Measurements from ENCODE around the gene ATXN7.

The ATXN7 gene

GRCh38 chr3:63940389-63940757, 76.7 kb downstream of the ATXN7 start:
- Histone ChIP-seq H4K20me1 (ENCODE audit: insufficient read depth, low read length) (peaks cover 23% of the 10 kb centered on the region), H2AFZ (ENCODE audit: low read length) (no peak overlapping the region), H3K9me2 (replicated peaks; ENCODE audit: insufficient read depth, low read length) (no peaks in the 10 kb centered on the region), H3K27me3 (replicated peaks; ENCODE audit: insufficient read depth, low read length) (no peaks in the 10 kb centered on the region), H3F3A (ENCODE audit: insufficient read depth, low read length) (peaks cover 13% of the 10 kb centered on the region), H3K9ac (ENCODE audit: low read length) (no peak overlapping the region), H3K9me3 (replicated peaks; ENCODE audit: insufficient read depth, low read length) (no peaks in the 10 kb centered on the region), H3K4me1 (ENCODE audit: low read length) (peaks cover 23% of the 10 kb centered on the region), H3K4me2 (ENCODE audit: low read depth, low read length) (no peak overlapping the region), H3K36me3 (replicated peaks; ENCODE audit: insufficient read depth, low read length) (no peaks in the 10 kb centered on the region), H3K79me2 (ENCODE audit: low read length) (peaks cover 69% of the 10 kb centered on the region), H3K27ac (ENCODE audit: low read length) (no peak overlapping the region), H3K4me3 (ENCODE audit: low read length) (no peak overlapping the region)
- DNase-seq, result no peak
- TF ChIP-seq CTCF (IDR thresholded peaks at IDR 0.05; ENCODE audit: low read length) (no peak), EZH2 (optimal IDR thresholded peaks at IDR 0.05; ENCODE audit: low read depth, low read length) (no peak), EZH2phosphoT487 (IDR thresholded peaks at IDR 0.05; ENCODE audit: low read length) (no peak)

GRCh38 chr3:63942528-63942927, 78.9 kb downstream of the ATXN7 start:
- H3K79me2 ChIP-seq (ENCODE audit: low read length), result peaks cover 62% of the 10 kb centered on the region
- peaks cover 11% of the 10 kb centered on the region for H3F3A ChIP-seq (ENCODE audit: insufficient read depth, low read length)
- DNase-seq, result no peak
- H3K9ac ChIP-seq (ENCODE audit: low read length), result no peak overlapping the region
- no peak for TF ChIP-seq EZH2 (optimal IDR thresholded peaks at IDR 0.05; ENCODE audit: low read depth, low read length)
- no peak for TF ChIP-seq EZH2phosphoT487 (IDR thresholded peaks at IDR 0.05; ENCODE audit: low read length)
- no peak for TF ChIP-seq CTCF (IDR thresholded peaks at IDR 0.05; ENCODE audit: low read length)
- no peak overlapping the region for H3K4me3 ChIP-seq (ENCODE audit: low read length)
- H3K27me3 ChIP-seq (replicated peaks; ENCODE audit: insufficient read depth, low read length), result no peaks in the 10 kb centered on the region
- peaks cover 14% of the 10 kb centered on the region for H3K4me1 ChIP-seq (ENCODE audit: low read length)
- H3K9me3 ChIP-seq (replicated peaks; ENCODE audit: insufficient read depth, low read length), result no peaks in the 10 kb centered on the region
- H4K20me1 ChIP-seq (ENCODE audit: insufficient read depth, low read length), result peaks cover 15% of the 10 kb centered on the region
- H3K36me3 ChIP-seq (replicated peaks; ENCODE audit: insufficient read depth, low read length), result no peaks in the 10 kb centered on the region
- no peak overlapping the region for H2AFZ ChIP-seq (ENCODE audit: low read length)
- no peaks in the 10 kb centered on the region for H3K9me2 ChIP-seq (replicated peaks; ENCODE audit: insufficient read depth, low read length)
- H3K27ac ChIP-seq (ENCODE audit: low read length), result no peak overlapping the region
- H3K4me2 ChIP-seq (ENCODE audit: low read depth, low read length), result no peak overlapping the region

GRCh38 chr3:63943678-63944077, 80.0 kb downstream of the ATXN7 start:
- Histone ChIP-seq H2AFZ (ENCODE audit: low read length) (no peak overlapping the region), H3K27me3 (replicated peaks; ENCODE audit: insufficient read depth, low read length) (no peaks in the 10 kb centered on the region), H3K9me3 (replicated peaks; ENCODE audit: insufficient read depth, low read length) (no peaks in the 10 kb centered on the region), H4K20me1 (ENCODE audit: insufficient read depth, low read length) (peaks cover 7% of the 10 kb centered on the region), H3F3A (ENCODE audit: insufficient read depth, low read length) (peaks cover 2% of the 10 kb centered on the region), H3K9me2 (replicated peaks; ENCODE audit: insufficient read depth, low read length) (no peaks in the 10 kb centered on the region), H3K36me3 (replicated peaks; ENCODE audit: insufficient read depth, low read length) (no peaks in the 10 kb centered on the region), H3K4me2 (ENCODE audit: low read depth, low read length) (no peak overlapping the region), H3K27ac (ENCODE audit: low read length) (no peak overlapping the region), H3K79me2 (ENCODE audit: low read length) (peaks cover 63% of the 10 kb centered on the region), H3K9ac (ENCODE audit: low read length) (no peak overlapping the region), H3K4me3 (ENCODE audit: low read length) (no peak overlapping the region), H3K4me1 (ENCODE audit: low read length) (peaks cover 4% of the 10 kb centered on the region)
- TF ChIP-seq EZH2 (optimal IDR thresholded peaks at IDR 0.05; ENCODE audit: low read depth, low read length) (no peak), CTCF (IDR thresholded peaks at IDR 0.05; ENCODE audit: low read length) (no peak), EZH2phosphoT487 (IDR thresholded peaks at IDR 0.05; ENCODE audit: low read length) (no peak)
- no peak for DNase-seq

Data from MM.1S (cell line).